ENCODE measurements around the gene PPP3CA. TPM values are rescaled to one million over a fixed set of nuclear protein-coding genes. Genes with fewer than 3 reads are reported as not detected.

The PPP3CA gene
- total RNA-seq, 4 donors from 2014 or later: 38.5 to 46.7 (median 40.6) TPM

DNA sequence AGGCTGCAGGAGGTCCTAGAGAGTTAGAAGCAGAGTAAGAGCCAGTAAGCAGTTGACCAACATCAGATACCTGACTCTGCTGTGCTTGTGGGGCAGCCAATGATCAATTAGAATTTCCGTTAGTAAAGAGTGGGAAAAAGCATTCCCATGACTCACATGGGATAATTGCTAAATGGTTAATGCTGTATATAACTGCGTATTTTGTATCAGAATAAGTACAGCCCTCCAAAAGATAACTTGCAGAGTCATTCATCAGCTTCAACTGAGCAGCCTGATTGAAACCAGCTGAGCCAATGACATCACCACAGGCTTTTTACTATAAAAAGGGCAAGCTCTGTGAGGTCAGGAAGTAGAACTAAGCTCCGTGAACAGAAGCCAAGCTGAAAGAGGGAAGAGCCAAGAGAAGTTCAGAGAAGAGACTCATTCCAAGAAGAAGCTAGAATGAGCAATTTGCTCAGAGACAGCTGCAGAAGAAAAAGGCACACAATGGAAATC lies 67.9 kb downstream of the PPP3CA start:
- 38 to 50% methylated on average over 3 of the region's 3 CpGs for WGBS, 2 donors
- TF ChIP-seq POLR2A (IDR thresholded peaks at IDR 0.05): no peak
- TF ChIP-seq, protein P1, sequence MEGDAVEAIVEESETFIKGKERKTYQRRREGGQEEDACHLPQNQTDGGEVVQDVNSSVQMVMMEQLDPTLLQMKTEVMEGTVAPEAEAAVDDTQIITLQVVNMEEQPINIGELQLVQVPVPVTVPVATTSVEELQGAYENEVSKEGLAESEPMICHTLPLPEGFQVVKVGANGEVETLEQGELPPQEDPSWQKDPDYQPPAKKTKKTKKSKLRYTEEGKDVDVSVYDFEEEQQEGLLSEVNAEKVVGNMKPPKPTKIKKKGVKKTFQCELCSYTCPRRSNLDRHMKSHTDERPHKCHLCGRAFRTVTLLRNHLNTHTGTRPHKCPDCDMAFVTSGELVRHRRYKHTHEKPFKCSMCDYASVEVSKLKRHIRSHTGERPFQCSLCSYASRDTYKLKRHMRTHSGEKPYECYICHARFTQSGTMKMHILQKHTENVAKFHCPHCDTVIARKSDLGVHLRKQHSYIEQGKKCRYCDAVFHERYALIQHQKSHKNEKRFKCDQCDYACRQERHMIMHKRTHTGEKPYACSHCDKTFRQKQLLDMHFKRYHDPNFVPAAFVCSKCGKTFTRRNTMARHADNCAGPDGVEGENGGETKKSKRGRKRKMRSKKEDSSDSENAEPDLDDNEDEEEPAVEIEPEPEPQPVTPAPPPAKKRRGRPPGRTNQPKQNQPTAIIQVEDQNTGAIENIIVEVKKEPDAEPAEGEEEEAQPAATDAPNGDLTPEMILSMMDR (IDR thresholded peaks at IDR 0.05): no peak
- intact Hi-C loops (cut with DNase I; ENCODE audit: low total_unique reads): no loop called here
- H3K4me3 ChIP-seq (ENCODE audit: low read depth, poor library complexity, severe bottlenecking): no peak overlapping the region
- DNase-seq (ENCODE audit: low spot score in 2 of 2): peak in 1 of 2 donors; percentile 59

- intact Hi-C loops (cut with DNase I; ENCODE audit: low total_unique reads): no loop called here
- H3K4me3 ChIP-seq (ENCODE audit: low read depth, poor library complexity, severe bottlenecking): no peak overlapping the region
- DNase-seq (ENCODE audit: low spot score in 2 of 2): no peak
- 0 to 2% methylated on average over 1 of the region's 1 CpG for WGBS, 2 donors
- TF ChIP-seq, protein P1 (IDR thresholded peaks at IDR 0.05): no peak
- no peak for TF ChIP-seq POLR2A (IDR thresholded peaks at IDR 0.05)
Observed at GRCh38 chr4:101277671-101278070, 69.7 kb downstream of the PPP3CA start.

DNA sequence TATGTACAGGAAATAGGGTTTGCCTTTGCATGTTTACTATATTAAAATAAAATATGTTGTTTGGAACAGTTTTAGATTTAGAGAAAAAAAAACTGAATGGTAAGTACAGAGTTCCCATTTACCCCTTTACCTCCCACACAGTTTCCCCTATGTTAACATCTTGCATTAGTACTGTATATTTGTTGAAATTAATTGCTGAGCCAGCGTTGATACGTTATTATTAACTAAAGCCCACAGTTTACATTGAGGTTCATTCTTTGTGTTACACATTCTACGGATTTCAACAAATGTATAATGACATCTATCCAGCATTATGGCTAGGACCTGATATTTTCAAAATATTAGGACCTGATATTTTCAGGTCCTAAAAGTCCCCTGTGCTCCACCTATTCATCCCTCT lies 70.7 kb downstream of the PPP3CA start:
- no peak for DNase-seq (ENCODE audit: low spot score in 2 of 2)
- no peak for TF ChIP-seq POLR2A (IDR thresholded peaks at IDR 0.05)
- TF ChIP-seq, protein P1 (IDR thresholded peaks at IDR 0.05): no peak
- 85 to 95% methylated on average over 3 of the region's 3 CpGs for WGBS, 2 donors
- no peak overlapping the region for H3K4me3 ChIP-seq (ENCODE audit: low read depth, poor library complexity, severe bottlenecking)
- intact Hi-C loops (cut with DNase I; ENCODE audit: low total_unique reads): no loop called here

- WGBS, 2 donors: 87 to 88% methylated on average over 7 of the region's 7 CpGs
- TF ChIP-seq, protein P1 (IDR thresholded peaks at IDR 0.05): no peak
- no peak for TF ChIP-seq POLR2A (IDR thresholded peaks at IDR 0.05)
- intact Hi-C loops (cut with DNase I; ENCODE audit: low total_unique reads): no loop called here
- H3K4me3 ChIP-seq (ENCODE audit: low read depth, poor library complexity, severe bottlenecking): no peak overlapping the region
- no peak for DNase-seq (ENCODE audit: low spot score in 2 of 2)
Observed at GRCh38 chr4:101274888-101275752, 72.2 kb downstream of the PPP3CA start.

DNA sequence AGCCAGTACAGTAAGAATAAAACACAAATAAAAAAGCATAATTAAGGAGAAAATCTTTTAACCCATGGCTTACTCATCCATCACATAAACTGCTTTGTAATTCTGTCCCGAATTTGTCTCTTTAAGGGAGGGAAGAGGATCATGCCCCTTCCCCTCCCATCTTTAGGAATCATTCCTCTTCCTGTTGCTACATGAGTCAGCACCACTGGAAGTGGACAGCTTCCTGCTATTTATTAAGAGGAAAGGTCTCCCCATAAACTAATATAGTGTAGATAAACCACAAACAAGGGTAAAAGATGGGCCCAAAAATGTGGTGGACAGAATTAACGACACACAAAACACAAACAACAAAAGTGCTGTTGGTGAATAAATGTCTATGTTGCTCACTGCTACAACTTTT lies 75.8 kb downstream of the PPP3CA start:
- H3K4me3 ChIP-seq (ENCODE audit: low read depth, poor library complexity, severe bottlenecking): no peak overlapping the region
- WGBS, 2 donors: 64 to 67% methylated on average over 2 of the region's 2 CpGs
- no peak for DNase-seq (ENCODE audit: low spot score in 2 of 2)
- intact Hi-C loops (cut with DNase I; ENCODE audit: low total_unique reads): no loop called here
- TF ChIP-seq, protein P1 (IDR thresholded peaks at IDR 0.05): no peak
- TF ChIP-seq POLR2A (IDR thresholded peaks at IDR 0.05): no peak

Data from lower leg skin (tissue), 4 donors.